ENCODE measurements around the gene KCNMA1.

KCNMA1 gene

DNA sequence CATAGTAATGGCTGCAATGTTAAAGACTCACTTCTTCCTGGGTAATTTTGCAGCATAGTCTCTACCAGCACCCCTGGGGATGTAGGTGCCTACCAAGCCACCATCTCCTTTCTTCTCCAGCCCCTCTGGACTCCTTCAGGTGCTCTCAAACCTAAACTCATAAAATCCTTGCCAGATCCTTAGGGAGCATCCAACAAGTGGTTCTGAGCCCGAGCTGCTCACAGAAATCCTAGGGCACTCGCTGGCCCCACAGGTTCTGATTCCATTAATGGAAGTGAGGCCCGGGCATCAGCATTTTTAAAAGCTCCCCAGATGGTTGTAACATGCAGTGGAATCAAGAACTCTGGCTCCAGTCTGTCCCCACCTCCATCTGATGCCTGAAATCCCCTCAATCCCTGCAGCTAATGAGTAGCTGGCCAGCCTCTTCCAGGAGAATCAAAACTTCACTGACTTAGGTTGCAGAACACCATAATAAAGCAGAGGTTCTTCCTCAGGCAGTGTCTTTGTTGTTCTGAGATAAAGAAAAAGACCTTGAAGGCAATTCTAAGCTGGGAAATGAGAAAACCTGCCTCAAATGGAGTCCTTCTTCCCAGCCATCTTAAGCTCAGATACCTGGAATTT, 336.8 kb downstream of the KCNMA1 start:
- DNase-seq (ENCODE audit: low spot score) = no peak

DNA sequence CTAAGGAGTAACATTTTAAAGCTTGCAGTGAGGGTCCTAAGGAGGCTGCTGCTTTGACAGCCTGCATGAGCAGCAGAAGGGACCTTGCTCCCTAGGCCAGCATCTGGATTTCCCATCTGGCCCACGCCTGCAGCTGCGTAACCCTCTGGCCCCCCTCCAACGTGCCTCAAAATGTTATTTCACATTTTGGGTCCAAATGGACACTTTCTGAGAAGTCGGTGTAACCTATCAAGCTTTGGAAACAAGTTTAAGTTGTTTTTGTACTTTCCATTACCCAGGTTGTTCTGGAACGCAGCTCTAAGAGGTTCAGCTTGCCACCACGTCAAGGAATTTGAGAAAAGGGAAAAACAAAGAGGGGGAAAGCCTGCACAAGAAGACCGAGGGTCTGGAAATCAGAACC, 338.3 kb downstream of the KCNMA1 start:
- no peak for DNase-seq (ENCODE audit: low spot score)

DNA sequence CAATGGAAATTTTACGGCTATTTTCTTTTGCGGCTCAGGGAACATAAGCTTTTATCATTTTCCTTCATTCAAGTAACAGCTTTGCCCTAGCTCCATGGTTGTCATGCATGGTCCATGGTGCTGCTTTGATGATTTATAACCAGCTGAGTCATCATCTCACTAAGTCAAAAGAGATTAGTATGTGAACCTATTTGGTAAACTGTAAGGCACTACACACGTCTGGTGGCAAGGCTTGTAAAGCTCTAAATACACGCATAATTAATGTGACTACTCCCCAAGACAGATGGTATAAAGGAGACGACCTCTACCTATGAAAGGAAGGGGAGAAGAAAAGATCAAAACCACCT, 340.2 kb downstream of the KCNMA1 start:
- no peak for DNase-seq (ENCODE audit: low spot score)

DNA sequence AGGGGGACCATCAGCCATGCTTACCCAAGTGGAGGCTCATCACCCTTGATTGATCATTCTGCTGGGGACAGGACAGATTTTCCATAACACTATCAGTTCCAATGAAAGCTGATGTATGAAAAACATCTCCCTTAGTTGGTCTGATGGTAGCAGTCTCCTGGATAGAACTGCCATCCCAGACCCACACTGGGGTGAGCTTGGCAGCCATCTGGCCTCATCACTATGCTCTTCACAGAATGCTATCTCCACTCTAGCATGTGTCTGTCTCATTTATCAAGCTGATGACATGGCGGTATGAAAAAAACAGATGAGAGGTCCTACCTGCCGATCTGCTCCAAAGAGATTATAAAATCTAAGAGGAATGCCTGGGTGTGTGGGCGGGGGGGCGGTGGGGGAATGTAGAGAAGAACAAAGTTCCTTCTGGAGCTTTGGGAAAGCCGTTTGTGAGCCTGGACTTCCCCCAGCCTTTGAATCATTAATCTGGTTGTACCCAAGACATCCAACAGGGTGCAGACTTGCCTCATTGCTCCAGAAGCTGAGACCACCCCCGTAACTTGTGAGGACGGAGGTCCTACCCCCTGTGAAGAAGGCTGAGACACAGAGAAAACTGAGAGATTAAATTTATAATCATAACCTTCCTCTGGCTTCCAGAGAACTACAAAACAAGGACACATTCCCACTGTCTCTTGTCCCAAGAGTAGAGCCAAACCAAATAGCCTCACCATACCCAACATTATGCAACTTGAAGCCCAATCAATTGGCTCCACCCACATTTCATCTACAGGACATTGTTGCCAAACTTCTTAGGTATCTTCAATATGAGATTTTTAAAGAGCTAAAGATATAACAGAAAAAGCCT, 340.8 kb downstream of the KCNMA1 start:
- no peak for DNase-seq (ENCODE audit: low spot score)

DNA sequence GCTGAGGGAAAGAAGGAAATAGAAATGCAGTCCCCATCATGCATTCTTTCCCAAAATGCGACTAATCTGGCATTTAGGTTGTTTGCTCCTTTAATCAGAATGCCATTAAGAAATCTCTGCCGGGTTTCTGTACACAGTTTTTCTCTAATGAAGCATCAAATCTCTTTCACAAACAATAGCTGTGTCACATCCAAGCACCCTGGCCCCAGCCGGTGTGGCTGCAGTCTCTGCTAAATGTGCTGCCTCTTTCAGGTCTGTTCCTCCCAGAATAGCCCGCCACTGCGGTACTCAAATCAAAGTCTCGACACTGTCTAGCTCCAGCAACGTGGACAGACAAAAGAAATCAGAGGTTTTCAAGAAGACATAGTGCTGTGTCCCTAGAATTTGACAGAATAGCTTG, 343.8 kb downstream of the KCNMA1 start:
- DNase-seq (ENCODE audit: low spot score) = no peak

DNA sequence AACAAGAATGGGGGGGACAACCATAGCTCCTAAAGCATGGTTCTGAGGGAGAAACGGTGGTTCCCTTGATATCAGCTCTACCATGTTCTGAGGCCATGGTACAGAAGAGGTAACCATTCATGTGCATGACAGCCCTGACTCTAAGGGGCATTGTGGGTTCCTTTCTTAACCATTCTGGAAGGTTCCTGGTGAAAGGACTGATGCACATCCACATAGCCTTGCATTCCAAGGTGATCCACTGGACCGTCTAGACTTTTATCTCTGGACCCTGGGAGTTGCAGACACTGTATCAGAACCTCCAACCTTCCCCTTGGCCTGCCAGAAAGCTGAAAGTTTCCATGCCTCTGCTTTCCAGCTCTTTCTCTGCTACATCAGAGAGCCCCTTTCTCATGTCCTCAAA, 344.3 kb downstream of the KCNMA1 start:
- no peak for DNase-seq (ENCODE audit: low spot score)

DNA sequence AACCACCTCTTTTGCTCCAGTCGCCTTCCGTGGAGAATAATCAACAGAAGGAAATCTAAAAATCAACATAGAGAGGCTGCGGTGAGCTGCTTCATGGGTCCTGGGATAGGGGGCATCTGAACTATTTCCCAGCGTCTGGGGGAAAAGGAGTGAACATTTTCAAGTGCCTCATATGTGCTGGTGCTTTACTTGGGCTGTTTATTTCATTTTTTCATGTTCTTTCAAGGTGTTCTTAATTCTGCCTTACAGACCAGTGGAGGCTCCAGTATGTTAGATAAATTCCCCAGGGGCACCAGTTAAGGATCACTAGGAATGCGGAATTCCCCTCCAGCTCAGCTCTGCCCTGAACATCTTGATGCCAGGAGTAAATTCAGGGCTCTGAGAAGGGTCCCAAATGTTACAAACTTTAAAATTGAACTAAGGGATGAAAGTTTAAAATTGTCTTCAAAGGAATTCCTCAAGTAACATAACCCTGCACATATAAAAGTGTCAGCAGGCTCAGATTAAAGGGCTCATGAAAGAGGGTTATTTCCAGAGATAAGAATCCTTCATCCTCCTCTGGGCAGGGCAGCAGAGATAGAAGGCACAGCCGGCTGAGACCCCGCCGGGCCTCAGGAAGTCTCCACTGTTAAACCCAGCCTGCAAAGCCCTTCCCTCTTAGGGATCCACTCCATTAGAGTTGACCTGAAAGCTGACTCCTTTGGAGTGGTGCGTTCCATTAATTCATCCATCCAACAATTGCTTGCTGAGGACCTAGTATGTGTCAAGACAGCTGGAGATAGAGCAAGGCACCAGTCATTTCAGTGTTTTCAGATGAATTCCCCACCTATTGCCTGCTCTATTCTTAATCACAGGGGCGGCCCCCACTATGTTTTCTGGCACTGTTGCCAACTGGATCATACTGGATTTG, 345.8 kb downstream of the KCNMA1 start:
- DNase-seq (ENCODE audit: low spot score) = no peak

DNA sequence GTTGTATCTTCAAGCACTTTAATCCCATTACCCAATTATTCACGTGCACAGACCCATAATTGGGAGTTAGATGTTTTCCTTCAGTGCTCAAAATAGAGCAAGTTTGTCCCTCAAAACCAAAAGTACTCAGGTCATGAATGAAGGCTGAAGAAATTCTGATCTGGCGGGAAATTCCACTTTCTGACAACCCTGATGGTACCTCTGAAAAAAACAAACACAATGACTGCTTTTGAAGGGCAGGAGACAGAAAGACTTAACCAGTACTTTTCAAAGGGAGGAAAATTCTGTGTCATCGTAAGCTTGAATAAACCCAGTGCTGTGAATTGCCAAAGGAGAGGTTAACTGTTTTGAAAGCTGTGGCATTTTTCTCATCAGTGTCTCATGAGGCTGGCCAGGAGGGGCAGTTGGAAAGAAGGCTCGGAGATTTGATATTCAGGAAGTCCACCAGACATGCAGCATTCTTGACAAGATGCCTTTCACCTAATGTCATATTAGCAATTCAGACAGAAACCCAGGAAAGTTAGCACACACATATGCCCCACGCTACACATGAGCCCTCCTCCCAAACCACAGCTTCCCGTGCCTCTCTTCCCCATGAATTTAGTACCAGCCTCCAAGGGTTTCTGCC, 347.0 kb downstream of the KCNMA1 start:
- DNase-seq (ENCODE audit: low spot score) = no peak

DNA sequence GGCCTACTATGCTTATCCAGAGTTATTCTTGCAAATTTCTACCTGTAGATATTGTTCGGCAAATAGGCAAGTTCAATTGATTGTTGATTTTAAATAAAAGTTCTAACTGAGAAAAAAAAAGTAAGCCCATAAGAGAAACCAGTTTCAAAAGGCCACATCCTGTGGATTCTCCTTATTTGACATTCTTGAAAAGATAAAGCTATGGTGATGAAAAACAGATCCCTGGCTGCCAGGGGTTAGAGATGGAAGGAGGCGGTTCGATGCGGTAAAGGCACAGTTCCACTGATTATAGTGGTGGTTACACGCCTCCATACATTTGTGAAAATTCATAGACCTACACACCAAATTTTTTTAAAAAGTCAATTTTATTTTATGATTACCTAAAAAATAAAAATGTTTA, 347.8 kb downstream of the KCNMA1 start:
- no peak for DNase-seq (ENCODE audit: low spot score)

DNA sequence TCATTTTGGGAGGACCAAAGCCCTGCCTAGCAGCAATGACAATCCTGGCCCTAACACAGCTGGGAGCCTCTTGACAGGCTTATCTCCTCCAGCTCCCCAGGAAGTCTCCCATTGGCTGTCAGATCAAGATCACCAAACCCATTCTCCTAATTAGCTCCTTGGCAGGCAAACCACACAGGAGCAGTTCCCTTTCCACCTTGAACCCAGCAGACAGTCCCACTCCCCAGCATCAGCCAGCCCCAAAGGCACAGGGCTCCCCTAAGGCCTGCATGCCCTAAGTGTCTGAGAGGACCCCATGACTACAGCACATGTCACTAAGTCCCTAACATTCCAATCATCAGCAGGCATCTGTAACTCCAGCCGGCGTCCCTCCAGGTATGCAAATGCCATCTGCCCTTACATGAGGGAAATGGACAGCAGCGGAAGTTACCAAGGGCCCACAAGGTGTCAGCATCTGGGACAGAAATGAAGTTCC, 348.5 kb downstream of the KCNMA1 start:
- DNase-seq (ENCODE audit: low spot score) = no peak

DNA sequence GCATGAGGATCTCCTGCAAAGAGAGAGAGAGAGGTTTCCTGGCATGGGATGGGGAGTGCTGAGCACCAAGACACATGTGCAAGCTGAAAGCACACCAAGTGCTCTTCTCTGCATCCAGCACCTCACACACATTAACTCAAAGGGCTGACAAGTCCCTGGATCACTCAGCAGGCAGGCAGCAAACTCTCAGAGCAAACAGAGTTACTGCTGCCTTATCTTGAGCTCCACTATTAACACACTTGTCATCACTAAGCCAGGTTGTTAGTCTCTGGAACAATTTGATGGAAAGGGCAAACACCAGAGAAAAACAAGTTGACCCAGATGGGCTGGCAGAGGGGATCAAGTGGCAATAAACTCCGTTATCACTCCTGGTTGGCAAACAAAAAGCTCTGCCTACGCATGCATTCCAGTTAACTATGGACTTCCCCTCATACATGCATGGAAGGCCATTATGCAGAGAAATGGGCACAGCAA, 349.9 kb downstream of the KCNMA1 start:
- DNase-seq (ENCODE audit: low spot score) = no peak

DNA sequence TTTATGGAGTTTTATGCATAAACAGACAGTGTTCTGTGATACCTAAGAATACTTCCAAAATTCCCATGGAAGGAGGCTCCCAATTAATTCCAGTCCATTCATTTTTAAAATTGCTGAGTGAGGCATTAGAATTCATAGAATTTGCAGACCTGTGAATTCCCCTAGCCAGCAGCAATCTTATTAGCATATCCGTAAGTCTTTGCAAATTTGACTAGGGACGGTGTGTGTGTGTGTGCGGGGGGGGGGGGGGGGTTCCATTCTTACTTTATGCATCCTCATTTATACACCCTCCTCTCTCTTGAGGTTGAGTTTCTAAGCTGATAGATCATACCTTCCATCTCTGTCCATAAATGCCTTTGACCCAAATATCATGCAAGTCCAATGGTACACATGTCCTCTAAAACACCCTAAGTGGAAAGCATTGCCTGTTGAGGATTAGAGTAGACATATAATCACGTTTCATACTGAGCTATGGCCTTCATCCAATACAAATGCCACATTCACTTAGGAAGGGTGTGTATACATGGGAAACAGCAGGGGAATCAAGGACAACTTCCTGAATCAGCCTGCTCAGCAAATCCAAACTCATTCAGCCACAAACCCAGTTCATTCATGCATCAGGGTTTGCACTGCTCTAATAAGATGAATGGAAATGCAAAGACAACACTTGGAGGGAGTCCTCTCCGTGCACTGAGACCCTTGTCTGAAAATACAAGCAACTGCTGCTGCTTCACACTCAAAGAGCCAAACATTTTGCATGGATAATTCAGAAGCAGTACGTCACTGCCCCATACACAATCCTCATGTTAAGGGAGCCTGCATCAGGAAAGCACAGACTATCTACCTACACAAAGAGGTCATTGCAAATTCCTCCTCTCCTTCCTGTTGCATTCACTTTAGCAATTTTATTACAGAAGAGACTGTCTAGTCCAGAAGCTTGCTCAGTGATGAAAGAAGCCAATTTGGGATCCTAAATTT, 350.8 kb downstream of the KCNMA1 start:
- no peak for DNase-seq (ENCODE audit: low spot score)

DNA sequence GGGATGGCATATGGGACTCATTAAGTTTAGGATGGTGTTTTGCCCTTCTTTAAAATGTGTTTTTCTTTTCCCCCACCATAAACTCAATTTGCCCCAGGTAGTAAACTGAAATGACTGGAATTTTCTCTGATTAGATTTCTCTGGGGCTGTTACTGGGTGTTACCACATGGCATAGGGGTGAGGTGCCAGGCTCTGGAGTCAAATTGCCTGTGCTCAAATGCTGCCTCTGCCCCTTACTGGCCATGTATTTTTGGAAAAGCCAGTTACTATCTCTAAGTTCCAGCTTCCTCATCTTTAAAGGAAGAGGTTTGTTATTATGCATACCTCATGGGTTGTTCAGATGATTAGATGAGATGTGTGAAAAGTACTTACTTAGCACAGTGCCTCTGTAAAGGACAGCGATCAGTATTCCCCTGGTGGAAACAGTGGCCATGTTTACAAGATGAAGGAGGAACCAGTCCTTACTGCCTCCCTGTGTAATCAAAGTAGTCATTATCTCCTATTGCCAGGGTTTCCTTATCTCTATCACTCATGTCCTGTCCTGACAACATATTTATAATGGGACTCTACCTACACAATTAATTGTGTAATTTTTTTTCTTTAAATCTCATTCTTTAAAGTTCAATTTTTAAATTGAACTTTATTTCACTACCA, 352.0 kb downstream of the KCNMA1 start:
- no peak for DNase-seq (ENCODE audit: low spot score)

DNA sequence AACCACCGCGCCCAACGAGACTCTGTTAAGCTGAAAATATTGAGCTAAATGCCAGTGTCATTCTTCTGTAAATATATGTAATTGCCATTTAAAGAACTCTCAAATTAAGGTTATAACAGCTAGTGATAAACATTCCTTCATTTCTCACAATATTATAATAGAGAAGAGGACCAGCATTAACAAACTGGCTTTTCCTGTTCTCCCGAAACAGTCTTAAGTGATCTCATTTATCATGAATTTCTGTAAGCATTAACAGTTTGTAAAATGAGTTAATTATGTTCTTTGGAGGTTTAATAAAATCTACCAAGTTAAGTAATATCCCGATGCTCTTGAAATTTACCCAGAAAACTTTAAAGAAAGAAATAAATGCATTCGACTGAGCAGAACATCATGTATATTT, 352.8 kb downstream of the KCNMA1 start:
- no peak for DNase-seq (ENCODE audit: low spot score)

DNA sequence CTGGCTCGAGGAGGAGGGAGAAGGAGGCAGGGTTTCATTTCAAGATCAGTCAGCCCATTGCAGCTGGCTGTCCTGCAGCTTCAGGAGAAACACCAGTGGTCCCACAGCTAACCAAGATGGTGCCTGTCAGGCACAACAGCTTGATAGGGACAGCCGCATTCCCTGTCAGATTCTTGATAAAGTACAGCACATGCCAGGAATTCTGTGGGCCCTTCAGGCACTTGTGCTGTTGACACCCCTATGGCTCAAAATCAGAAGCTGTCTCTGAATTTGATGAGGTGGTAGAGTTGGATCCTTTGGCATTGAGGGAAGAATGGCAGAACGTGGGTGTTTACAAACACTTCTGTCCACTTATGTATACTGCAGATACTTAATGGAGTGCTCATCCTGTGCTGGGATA, 354.3 kb downstream of the KCNMA1 start:
- no peak for DNase-seq (ENCODE audit: low spot score)

DNA sequence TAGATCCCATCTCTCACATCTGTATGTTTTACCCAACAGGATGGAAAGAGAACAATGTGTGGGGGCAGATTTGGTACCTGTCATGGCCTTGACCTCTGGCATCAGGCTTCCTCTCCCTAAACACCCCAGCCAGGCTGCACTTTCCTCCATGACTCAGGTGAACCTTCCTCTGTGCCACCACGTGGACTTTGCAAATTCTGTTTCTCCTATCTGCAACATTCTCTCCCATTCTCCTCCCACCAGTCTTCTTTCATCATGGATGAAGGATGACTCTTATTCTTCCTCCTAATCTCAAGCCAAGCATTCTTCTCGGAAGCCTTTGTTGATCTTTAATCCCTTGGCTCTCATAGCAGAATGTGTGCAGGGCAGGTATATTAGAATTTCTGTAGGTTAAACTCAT, 355.4 kb downstream of the KCNMA1 start:
- no peak for DNase-seq (ENCODE audit: low spot score)

DNA sequence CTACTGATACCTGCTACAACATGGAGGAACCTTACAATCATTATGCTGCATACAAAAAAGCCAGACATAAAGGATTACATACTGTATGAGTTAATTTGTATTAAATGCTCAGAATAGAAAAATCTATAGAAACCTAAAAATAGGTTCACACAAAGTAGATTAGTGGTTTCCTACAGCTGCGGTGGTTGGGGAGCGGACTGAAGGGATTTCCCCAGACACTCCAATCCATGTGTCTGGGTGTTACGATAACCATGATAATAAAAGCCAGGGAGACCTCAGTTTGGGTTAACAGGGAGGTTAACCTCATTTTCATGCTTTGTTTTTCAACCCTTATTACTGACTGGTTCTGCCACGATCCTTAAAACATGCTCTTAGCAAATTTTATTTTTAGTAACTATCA, 355.9 kb downstream of the KCNMA1 start:
- no peak for DNase-seq (ENCODE audit: low spot score)

DNA sequence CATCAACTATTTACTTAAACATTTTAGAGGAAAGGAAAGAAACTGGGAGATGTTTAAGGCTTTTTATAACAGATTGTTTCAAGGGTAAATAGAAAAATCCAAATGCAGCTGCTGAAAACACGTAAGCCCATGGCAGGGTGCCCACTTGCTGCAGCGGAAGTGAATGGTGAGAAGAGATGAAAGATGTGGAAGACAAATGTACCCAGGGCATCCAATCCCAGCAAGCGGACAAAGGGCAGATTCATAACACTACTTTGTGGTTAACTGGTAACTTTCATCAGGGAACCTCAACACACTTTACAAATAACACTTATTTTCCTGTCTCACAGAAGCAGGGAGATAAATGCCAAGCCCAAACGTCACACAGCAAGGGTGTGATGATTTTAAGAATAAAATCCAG, 358.4 kb downstream of the KCNMA1 start:
- no peak for DNase-seq (ENCODE audit: low spot score)

DNA sequence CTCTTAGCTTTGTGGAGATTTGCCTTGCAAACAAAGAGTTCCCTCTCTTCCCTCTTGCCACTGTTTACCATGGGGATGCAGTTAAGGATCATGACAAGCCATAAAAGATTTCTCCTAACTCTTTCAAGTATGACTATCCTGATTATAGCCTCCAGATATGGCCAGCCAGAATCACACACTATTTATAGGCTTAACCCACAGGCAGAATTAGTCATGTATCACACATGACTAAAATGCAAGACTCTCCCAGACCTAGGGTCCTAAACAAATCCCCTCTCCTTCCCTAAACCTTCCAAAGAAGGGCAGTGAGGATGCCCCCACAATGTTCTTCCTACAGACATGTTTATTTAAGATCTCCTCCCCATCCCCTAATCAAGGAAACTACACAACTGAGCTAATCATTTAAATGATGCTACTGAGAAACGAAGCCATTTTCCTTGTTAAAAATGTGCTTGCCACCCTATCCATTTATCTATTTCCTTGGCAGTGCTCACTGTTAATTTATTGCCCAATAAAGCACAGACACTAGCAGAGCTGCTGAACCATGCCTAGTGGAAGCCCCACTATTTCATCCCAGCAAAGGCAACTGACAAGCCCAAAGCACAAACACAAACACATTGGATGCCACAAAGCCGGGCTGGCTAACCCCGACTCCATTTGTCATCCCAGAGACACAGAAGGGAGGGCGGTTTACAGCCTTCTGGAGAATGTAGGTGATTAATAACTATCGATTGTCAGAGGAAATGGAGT, 363.4 kb downstream of the KCNMA1 start:
- DNase-seq (ENCODE audit: low spot score) = no peak

DNA sequence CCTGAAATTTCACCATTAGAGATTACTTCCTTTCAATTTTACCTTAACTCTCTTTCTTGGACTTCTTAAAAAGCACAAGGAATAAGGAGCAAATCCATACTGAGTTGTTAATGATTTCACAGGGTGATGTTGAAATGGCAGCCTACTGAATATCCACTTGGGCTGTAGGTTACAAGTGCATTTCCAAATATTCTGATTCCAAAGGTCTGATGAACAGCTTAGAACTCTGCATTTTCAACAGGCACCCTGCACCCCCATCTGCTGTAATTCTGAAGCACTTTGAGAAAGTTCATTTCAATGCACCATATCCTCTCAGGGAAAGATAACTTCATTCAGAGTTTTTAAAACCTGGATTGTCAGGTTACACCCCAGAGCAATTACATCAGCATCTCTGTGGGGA, 368.4 kb downstream of the KCNMA1 start:
- no peak for DNase-seq (ENCODE audit: low spot score)

Measured in germinal center (tissue), 1 donor.